Ovary (tissue), 3 donors: ENCODE measurements around the gene DST.

Experiments
- EP300 ChIP-seq: sonication (generic); formaldehyde crosslinking; IDR thresholded peaks from one replicate; pipeline ENCODE4 v1.6.1; 2017; ENCODE audit warnings: antibody characterized with exemption
- POLR2A ChIP-seq: fragments of 450-650 bp; IDR thresholded peaks from one replicate; pipeline ENCODE4 v1.6.1; 2017; ENCODE audit warnings: antibody characterized with exemption, mild to moderate bottlenecking, moderate library complexity
- TF ChIP-seq, protein P1 (sequence below), 3 donors: fragments of 450-650 bp in 2 of 3; fragments of 200-600 bp in 1 of 3; IDR thresholded peaks; one replicate each; pipeline versions ENCODE4 v1.5.1 to v1.8.0; 2016 to 2022; ENCODE audit warnings: antibody characterized with exemption in 3 of 3, mild to moderate bottlenecking in 1 of 3
- donor health status: DM: no; HTN: no; CAD: no.

- no peak for TF ChIP-seq EP300
- TF ChIP-seq POLR2A: no peak
- TF ChIP-seq, protein P1, sequence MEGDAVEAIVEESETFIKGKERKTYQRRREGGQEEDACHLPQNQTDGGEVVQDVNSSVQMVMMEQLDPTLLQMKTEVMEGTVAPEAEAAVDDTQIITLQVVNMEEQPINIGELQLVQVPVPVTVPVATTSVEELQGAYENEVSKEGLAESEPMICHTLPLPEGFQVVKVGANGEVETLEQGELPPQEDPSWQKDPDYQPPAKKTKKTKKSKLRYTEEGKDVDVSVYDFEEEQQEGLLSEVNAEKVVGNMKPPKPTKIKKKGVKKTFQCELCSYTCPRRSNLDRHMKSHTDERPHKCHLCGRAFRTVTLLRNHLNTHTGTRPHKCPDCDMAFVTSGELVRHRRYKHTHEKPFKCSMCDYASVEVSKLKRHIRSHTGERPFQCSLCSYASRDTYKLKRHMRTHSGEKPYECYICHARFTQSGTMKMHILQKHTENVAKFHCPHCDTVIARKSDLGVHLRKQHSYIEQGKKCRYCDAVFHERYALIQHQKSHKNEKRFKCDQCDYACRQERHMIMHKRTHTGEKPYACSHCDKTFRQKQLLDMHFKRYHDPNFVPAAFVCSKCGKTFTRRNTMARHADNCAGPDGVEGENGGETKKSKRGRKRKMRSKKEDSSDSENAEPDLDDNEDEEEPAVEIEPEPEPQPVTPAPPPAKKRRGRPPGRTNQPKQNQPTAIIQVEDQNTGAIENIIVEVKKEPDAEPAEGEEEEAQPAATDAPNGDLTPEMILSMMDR (IDR thresholded peaks at IDR 0.05): no peak
These were observed 37.3 kb downstream of the DST start for GRCh38 chr6:56605435-56605834.
